Measurements from ENCODE around the gene LYVE1.
A peak's percentile ranks its signal among the peaks of the same experiment; 100 is the strongest.

LYVE1 gene

DNA sequence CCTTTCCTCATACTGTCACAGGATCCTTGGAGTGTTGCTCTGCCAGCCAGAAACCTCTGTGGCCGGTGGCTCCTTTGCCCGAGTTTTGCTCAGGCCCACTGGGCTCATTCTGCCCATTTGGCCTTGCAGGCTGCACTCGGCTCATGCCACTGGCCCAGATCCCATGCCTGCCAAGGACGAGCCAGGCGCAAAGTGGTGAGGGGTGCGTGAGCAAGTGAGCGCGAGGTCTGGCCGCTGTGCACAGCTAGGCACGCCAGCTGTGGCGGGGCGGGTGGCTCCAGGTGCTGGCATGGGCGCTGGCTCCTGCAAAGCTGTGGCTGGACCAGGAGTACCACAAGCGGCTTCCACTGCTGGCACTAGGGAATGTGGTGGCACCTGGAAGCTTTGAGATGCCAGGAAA, 24.7 kb downstream of the LYVE1 start:
- peaks cover 18% of the 10 kb centered on the region for H3K4me1 ChIP-seq
- TF ChIP-seq Cebpa-rat (IDR thresholded peaks at IDR 0.05): no peak
- H3K9ac ChIP-seq: no peak overlapping the region

DNA sequence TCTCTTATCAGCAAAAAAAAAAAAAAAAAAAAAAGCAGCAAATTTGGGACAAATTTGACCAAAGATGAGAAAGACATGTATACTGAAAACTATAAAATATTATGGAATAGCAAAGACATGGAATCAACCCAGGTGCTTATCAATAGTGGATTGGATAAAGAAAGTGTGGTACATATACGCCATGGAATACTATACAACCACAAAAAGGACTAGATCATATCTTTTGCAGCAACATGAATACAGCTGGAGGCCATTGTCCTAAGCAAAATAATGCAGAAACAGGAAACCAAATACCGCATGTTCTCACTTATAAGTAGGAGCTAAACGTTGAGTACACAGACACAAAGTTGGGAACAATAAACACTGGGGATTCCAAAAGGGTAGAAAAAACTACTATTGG, 25.7 kb downstream of the LYVE1 start:
- Histone ChIP-seq H3K4me3 (no peak overlapping the region), H3K27me3 (no peaks in the 10 kb centered on the region), H3K9me3 (peaks cover 25% of the 10 kb centered on the region), H3K36me3 (no peaks in the 10 kb centered on the region), H3K4me2 (no peak overlapping the region), H3K27ac (no peak overlapping the region), H3K4me1 (peaks cover 18% of the 10 kb centered on the region), H4K20me1 (no peaks in the 10 kb centered on the region), H3K9ac (no peak overlapping the region)
- TF ChIP-seq Cebpa-rat (IDR thresholded peaks at IDR 0.05): no peak

More for the DNA sequence above, 24.7 kb downstream of the LYVE1 start:
- H3K4me3 ChIP-seq: no peak overlapping the region
- peaks cover 25% of the 10 kb centered on the region for H3K9me3 ChIP-seq
- no peaks in the 10 kb centered on the region for H4K20me1 ChIP-seq
- no peak overlapping the region for H3K4me2 ChIP-seq
- no peak overlapping the region for H3K27ac ChIP-seq
- H3K27me3 ChIP-seq: no peaks in the 10 kb centered on the region
- H3K36me3 ChIP-seq: no peaks in the 10 kb centered on the region

DNA sequence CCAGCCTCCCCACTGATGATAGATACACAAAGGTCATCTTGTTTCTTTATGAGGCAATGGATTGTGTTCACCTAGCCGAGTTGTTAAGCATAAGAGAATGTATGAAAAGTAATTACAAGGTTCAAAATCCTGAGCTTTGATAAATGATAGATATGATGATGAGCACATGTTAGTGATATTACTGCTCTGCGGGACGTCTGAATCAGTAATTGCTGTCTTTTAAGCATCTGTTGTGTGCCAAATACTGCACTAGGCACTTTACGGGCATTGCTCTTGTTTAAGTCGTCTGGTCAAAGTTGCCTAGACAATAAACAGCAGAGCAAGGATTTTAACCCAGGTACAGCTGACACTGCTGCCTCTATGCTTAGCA, 26.9 kb downstream of the LYVE1 start:
- Histone ChIP-seq H3K9me3 (peaks cover 25% of the 10 kb centered on the region), H3K4me3 (peak overlapping the region; percentile 93; the same call in 1 of the 2 replicates), H3K4me1 (peaks cover 18% of the 10 kb centered on the region), H3K27ac (no peak overlapping the region), H3K4me2 (peak overlapping the region; percentile 95), H3K9ac (no peak overlapping the region), H4K20me1 (peaks cover 7% of the 10 kb centered on the region; the same call in 1 of the 2 replicates), H3K36me3 (no peaks in the 10 kb centered on the region), H3K27me3 (no peaks in the 10 kb centered on the region)
- no peak for TF ChIP-seq Cebpa-rat (IDR thresholded peaks at IDR 0.05)

DNA sequence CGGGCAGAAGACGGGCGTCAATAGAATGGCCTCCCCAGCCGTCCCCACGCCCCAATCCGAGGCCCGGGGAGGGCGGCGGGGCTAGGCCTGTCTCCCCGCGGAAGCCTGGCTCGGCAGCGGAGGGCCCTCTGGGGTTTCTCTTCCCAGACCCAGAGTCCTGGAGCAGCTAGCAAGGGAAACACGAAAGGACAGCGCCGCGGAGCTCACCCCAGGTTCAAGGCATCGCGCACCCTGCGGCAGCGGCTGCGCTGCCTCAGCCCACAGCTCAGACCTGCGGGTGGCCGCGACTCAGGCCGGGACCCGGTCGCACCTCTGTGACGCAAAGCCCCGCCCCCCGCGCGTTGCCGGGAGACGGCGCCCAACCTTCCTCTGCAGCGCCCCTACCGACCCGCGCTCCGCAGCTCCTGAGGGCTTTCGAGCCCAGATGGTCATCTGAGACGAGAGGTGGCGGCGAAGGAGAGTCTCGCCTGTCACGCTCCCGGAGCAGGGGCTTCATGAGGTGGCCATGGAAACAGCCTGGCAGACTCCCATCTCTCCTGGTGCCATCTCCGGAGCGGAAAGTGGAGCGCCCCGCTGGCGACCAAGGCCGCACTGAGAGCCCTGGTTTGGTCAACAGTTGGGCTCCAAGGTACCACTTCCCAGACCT, 27.4 kb downstream of the LYVE1 start, which contains the start of gene RNF141:
Gene RNF141, minus strand, starts transcription at position 273 of the 646 bp plus-strand sequence. CDS start 7,029 bp downstream, outside the sequence.
- no peaks in the 10 kb centered on the region for H3K27me3 ChIP-seq
- peak within 1 kb of the TSS; percentile 90 for H3K9ac ChIP-seq
- H3K9me3 ChIP-seq: peaks cover 25% of the 10 kb centered on the region
- H3K27ac ChIP-seq: peak within 1 kb of the TSS; percentile 78
- H4K20me1 ChIP-seq: peaks cover 12% of the 10 kb centered on the region; the same call in 1 of the 2 replicates
- TF ChIP-seq Cebpa-rat (IDR thresholded peaks at IDR 0.05): no peak
- H3K4me1 ChIP-seq: peaks cover 18% of the 10 kb centered on the region
- peak within 1 kb of the TSS; percentile 95 for H3K4me2 ChIP-seq
- H3K4me3 ChIP-seq: peak within 1 kb of the TSS; percentile 93
- no peaks in the 10 kb centered on the region for H3K36me3 ChIP-seq

DNA sequence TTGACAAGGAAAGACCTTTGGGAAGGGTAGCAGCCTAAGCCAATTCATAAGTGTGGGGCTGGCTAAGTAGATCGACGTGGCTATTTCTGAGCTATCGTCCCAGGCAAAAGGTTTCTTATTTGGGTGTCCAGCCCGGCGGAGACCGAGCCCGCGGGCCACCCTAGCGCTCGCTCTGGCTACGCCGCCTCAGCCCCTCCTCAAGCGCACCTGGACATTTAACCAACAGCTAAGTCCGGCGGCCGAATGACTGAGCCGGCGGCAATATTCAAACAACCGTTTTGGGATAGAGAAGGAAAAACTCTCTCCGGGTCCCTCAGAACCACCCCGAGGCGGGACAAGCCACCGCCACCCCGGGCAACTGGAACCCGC, 27.9 kb downstream of the LYVE1 start:
- peak overlapping the region; percentile 78 for H3K27ac ChIP-seq
- no peaks in the 10 kb centered on the region for H3K27me3 ChIP-seq
- peaks cover 25% of the 10 kb centered on the region for H3K9me3 ChIP-seq
- peak overlapping the region; percentile 93 for H3K4me3 ChIP-seq
- H3K4me1 ChIP-seq: peaks cover 18% of the 10 kb centered on the region
- H3K9ac ChIP-seq: peak overlapping the region; percentile 90
- peaks cover 14% of the 10 kb centered on the region; the same call in 1 of the 2 replicates for H4K20me1 ChIP-seq
- no peaks in the 10 kb centered on the region for H3K36me3 ChIP-seq
- peak overlapping the region; percentile 95 for H3K4me2 ChIP-seq
- TF ChIP-seq Cebpa-rat (IDR thresholded peaks at IDR 0.05): no peak

DNA sequence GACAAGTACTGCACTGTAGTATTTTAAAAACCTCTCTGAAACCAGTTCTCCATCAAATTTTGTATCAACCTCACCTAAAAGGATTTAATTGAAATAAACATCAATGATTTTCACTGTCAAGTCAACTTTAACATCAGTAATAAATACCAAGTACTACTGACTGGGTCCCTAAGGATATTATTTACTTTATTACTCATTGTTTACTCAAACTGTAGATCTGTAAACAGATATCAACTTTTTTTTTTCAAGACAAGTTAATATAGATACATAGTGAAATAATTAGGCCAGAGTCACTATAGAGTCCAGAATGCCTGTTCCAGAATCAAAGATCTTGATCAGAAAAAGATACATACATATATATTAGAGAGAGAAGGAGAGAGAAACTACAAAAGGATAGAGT, 29.1 kb downstream of the LYVE1 start:
- Histone ChIP-seq H3K9ac (no peak overlapping the region), H3K4me1 (peaks cover 9% of the 10 kb centered on the region), H3K36me3 (no peaks in the 10 kb centered on the region), H3K4me3 (no peak overlapping the region), H3K27me3 (no peaks in the 10 kb centered on the region), H3K4me2 (no peak overlapping the region), H4K20me1 (peaks cover 14% of the 10 kb centered on the region; the same call in 1 of the 2 replicates), H3K27ac (no peak overlapping the region), H3K9me3 (peaks cover 16% of the 10 kb centered on the region)
- no peak for TF ChIP-seq Cebpa-rat (IDR thresholded peaks at IDR 0.05)

DNA sequence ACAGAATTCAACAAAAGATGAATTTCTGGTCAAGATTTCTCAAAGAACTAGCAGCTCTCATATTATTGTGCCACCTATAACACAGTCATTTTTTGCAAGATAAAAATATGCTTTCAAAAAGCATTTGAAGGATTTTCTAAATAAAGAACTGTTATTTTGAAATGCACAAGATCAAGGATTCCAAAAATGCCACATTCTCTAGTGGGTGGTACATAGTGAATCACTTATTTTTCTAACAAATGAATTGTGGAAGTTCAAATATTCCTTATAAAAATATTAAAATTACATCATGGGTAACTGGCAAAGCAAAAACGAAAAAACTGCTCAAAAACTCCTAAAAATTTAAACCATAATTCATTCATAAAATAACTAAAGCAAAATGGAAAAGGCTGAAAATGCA, 29.5 kb downstream of the LYVE1 start:
- Histone ChIP-seq H3K9me3 (peaks cover 12% of the 10 kb centered on the region), H3K4me3 (no peak overlapping the region), H3K27ac (no peak overlapping the region), H3K4me2 (no peak overlapping the region), H3K36me3 (no peaks in the 10 kb centered on the region), H3K4me1 (peaks cover 9% of the 10 kb centered on the region), H4K20me1 (peaks cover 14% of the 10 kb centered on the region; the same call in 1 of the 2 replicates), H3K9ac (no peak overlapping the region), H3K27me3 (no peaks in the 10 kb centered on the region)
- TF ChIP-seq Cebpa-rat (IDR thresholded peaks at IDR 0.05): no peak

DNA sequence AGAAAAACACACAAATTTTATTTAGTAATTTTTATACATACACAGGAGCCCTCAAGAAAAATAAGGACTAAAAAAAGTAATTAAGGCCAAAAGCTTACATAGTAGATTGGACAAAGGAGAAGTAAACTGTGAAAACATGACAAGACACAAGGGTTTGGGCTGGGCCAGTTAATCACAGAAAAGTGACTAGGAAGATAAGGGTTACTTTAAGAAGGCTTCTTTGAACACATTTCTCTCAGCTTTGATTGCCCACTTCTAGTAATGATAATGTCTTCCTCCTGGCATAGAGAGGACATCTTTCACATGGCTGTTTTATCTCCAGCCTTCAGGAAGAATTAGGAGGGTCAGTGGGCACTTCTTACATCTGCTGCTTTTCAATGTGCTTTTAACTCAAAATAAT, 30.9 kb downstream of the LYVE1 start:
- Histone ChIP-seq H3K27ac (no peak overlapping the region), H3K9me3 (0 out of 2 replicates have a peak, but pooled peaks cover under 1% of the 10 kb centered on the region), H3K4me2 (no peak overlapping the region), H3K36me3 (peaks cover 5% of the 10 kb centered on the region; the same call in 1 of the 2 replicates), H3K27me3 (no peaks in the 10 kb centered on the region), H3K4me3 (no peak overlapping the region), H3K4me1 (peaks cover 9% of the 10 kb centered on the region), H4K20me1 (peaks cover 14% of the 10 kb centered on the region; the same call in 1 of the 2 replicates), H3K9ac (no peak overlapping the region)
- TF ChIP-seq Cebpa-rat (IDR thresholded peaks at IDR 0.05): no peak

DNA sequence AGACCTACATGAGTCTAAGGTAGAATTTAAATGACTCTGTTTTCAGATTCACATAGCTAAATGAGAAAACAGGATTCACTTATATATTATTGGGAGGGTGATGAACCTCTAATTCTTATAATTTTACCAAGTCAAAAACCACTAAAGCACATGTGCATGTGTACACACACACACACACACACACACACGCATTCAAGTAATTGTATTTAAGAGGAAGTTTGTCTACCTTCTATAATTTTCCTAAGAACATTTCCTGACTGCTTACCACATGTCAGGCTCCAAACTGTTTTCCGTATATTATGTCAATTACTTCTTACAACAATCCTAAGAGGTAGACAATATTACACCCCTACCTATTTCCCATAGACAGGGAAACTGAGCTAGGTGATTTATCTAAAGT, 34.1 kb downstream of the LYVE1 start:
- Histone ChIP-seq H3K4me2 (no peak overlapping the region), H3K27ac (no peak overlapping the region), H3K9ac (no peak overlapping the region), H3K9me3 (no peaks in the 10 kb centered on the region), H3K36me3 (peaks cover 18% of the 10 kb centered on the region), H3K4me3 (no peak overlapping the region), H4K20me1 (peaks cover 14% of the 10 kb centered on the region; the same call in 1 of the 2 replicates), H3K27me3 (no peaks in the 10 kb centered on the region), H3K4me1 (no peaks in the 10 kb centered on the region)
- TF ChIP-seq Cebpa-rat (IDR thresholded peaks at IDR 0.05): no peak

DNA sequence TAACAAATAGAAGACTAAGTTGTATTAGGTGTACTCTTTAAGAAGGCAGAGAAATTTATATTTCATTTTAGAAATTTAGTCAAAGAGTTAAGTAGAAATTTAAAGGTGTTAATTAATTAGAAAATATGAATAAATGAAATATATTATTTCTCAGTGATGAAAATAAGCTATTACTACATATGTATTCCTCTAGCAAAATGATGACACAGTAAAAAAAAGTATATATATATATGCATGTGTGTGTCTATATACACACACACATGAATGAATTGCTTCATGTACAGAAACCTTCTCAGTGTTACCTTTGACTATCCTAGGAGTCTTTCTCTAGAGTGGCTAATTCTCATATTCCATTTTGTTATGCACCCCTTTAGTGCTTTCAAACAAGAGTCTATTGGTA, 35.1 kb downstream of the LYVE1 start:
- peaks cover 26% of the 10 kb centered on the region for H3K36me3 ChIP-seq
- no peak for TF ChIP-seq Cebpa-rat (IDR thresholded peaks at IDR 0.05)
- no peaks in the 10 kb centered on the region for H3K27me3 ChIP-seq

More for the DNA sequence above, 35.1 kb downstream of the LYVE1 start:
- H3K4me1 ChIP-seq: no peaks in the 10 kb centered on the region
- no peak overlapping the region for H3K4me2 ChIP-seq
- peaks cover 14% of the 10 kb centered on the region; the same call in 1 of the 2 replicates for H4K20me1 ChIP-seq
- no peak overlapping the region for H3K9ac ChIP-seq
- H3K9me3 ChIP-seq: no peaks in the 10 kb centered on the region
- no peak overlapping the region for H3K4me3 ChIP-seq
- H3K27ac ChIP-seq: no peak overlapping the region
